Embryonic facial prominence (tissue), 1 donor: Measurements from ENCODE around the gene BAIAP2.

Source experiments
- DNase-seq: peaks from one replicate; pipeline ENCODE4 v3.0.0-alpha.2; 2016; ENCODE audit errors: extremely low spot score

The BAIAP2 gene

DNA sequence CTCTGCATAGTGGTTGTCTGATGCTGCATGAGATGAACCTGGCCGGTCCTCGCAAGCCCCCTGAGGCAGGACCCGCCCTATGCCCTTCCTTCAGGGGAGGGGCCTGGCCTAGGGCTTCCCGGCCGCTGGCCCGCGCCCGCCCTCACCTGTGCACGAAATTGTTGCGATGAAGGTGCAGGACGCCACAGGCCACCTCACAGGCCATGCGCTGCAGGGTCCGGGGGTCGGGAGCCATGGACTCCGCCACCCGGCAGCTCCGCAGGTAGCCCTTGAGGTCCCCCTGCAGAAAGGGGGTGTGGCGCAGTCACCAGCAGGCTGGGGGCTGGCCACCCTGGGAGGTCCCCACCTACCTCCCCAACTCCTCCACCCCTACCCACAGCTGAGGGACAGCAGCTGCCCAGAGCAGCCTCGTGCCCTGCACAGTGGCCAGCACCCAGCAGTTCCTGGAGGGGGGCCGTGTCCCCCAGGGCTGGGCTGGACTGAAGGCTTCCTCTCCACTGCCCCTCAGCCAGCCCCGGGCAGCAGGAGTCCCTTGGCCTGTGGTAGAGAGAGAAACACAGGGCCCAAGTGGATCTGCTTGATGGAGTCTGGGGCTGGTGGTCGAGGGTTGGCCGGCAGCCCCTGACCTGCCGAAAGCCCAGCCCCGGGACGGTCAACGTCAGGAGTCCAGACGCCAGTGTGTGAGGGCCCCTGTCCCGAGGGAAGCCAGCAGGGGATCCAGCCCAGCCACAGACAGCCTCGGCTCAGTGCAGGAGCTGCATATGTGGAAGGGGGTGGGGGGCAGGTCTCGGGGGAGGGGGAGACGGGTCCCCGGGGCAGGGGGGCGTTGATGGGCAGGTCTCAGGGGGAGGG, 91.6 kb downstream of the BAIAP2 start:
- no peak for DNase-seq

DNA sequence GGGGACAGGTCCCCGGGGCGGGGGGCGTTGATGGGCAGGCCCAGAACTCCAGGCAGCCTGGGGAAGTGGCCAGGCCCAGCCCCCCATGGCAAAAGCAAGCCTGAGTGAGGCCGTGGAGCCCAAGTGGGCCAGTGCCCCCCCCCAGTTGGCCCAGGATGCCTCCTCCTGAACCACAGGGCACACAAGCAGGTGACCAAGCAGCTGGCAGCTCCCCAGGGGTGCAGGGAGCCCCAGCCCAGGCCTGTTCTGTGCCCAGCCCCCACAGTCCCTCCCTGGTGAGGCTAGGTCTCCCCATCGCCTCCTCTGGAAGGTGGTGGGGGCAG, 92.1 kb downstream of the BAIAP2 start:
- no peak for DNase-seq

DNA sequence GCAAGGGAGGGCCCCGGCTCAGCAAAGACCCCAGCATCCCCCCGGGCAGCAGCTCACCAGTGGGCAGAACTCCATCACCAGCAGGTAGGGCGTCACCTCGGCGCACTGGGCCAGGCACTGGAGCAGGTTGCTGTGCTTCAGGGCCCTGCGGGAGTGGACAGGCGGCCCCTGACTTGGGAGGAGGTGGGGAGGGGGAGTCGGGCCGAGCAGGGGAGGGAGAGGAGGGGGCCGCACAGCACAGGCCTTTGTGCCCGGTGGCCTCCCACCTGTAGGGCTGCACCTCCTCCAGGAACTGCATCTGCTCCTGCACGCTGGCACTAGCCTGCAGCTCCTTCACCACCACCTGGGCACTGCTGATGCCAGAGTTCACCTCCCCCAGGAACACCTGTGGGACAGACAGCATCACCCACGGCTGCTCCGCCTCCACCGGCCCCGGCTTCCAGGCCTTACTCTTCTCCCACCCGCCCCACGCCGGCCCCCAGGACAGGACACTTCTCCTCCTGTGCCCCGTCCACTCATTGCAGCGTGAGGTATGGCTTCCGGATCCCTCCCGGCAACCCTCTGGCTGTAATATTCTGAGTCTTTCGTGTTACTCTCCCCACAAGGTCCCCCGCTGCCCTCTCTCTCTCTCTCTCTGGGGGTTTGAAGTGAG, 92.7 kb downstream of the BAIAP2 start:
- no peak for DNase-seq

DNA sequence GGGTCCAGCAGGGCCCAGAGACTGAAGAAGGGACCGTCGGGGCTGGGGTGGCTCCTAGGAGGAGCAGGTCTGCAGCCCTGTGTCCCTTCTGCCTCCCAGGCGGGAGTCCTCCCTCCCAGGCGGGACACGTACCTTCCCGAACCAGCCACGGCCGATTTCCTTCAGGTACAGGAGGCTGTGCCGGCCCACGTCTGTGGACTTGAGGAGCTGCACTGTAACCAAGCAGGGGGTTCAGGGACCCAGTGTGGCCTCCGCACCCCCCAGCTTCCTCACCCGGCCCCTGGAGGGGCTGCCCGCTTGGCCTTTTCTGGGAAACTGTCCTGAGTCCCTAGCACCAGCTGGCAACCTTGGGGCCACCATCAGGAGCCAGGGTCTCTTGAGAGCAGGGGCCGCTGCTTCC, 93.4 kb downstream of the BAIAP2 start:
- DNase-seq: no peak

DNA sequence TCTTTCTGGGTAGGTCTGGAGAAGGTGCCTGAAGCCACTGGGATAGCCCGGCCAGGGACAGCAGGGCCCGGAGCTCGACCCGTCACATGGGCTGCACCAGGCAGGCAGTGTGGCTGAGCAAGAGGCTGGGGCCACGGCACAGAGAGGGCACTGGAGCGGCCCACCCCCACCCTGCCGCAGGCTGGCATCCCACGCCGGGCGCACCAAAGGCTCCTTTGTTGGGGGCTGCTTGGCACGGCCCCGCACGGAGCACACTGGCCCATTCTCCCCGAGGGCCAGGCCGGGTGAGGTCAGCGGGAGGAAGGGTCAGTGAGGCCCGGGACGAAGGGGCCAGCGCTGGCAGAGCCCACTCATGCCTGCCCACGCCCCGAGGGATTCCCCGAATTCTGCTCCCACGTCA, 93.8 kb downstream of the BAIAP2 start:
- DNase-seq: no peak

DNA sequence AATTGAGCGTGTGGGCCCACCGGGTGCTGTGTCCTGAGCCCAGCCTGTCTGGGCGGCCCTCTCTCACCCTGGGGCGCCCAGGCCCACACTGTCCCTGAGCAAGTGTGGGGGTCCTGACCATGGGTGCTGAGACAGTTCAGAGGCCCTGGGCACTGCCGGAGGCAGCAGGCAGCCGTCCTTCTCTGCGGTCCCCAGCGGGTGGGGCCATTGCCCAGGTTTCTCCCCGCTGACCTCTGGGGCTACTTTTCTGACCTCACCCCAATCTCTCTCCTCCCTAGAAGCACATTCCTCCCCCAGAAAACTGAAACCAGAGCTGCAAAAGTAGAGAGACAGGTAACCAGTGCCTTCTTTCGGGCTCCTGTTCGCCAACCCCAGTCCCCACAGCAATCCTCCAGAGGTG, 94.3 kb downstream of the BAIAP2 start:
- no peak for DNase-seq

DNA sequence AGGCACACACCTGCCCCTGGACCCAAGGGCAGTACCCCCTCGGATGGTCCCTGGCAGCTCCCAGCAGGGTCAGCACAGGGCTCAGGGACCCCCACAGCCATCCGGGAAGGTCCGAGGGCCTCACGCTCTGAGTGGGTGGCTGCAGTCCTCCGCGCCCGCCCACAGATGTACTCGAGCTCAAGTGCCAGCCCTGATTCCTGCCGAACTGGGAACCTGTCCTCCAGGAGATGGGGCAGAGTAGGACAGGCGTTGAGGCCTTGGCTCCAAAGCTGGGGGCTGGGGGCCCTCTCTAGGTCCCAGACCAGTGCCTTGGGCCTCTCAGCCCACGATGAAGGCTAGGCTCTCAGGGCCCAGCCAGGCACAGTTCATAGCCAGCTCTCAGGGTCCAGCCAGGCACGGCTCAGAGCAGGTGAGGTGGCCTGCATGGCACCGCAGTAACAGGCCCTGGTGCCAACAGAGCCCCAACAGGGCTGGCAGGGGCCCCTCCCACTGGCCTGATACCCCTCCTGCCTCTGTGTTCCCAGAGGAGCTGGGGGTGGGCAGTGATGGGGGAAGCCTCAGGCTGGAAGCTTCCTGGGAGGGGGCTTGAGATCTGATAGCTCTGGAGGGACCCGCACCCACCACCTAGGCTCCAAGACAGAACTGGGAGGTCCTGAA, 94.9 kb downstream of the BAIAP2 start:
- DNase-seq: no peak

DNA sequence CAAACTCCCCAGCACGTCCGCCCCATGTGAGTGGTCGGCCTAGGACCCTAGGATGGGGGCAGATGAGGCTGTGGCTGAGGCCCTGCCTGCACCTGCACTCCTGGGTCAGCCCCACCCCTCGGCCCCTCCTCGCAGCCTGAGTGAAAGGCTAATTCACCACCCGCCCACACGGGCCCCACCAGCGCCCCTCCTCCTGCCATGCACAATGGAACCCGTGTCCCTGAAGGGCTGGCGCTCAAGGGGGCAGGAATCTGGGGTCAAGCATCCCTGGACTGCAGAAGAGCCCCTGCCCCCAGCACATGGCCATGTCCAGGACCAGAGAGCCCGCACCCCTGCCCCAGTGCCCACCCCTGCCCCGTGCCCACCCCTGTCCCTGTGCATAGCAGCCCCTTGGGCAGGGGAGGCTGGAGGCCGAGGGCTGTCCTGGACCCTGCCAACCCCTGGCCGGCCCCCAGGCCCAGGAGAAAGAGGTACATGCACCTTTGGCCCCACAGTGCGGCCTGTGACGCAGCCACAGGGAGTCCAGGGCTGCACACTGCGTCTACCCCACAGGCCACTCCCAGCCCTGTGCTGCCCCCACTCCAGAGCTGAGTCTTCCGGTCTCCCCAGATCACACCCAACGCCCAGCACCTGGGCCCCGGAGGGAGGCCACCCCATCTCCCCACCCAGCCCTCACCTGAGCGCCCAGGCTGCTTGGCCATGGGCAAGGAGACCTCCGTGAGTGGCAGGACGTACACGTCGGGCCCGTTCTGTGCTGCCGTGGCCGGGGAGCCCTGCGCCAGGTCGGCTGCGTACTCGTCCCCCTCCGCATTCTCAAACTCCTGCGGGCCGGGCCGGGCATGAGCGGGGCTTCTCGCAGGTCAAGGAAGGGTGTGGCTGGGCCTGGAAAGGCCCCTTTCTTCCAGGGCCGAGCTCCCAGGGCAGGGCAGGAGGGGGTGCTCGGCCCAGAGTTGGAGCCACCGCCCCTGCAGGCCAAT, 95.7 kb downstream of the BAIAP2 start:
- DNase-seq: no peak

DNA sequence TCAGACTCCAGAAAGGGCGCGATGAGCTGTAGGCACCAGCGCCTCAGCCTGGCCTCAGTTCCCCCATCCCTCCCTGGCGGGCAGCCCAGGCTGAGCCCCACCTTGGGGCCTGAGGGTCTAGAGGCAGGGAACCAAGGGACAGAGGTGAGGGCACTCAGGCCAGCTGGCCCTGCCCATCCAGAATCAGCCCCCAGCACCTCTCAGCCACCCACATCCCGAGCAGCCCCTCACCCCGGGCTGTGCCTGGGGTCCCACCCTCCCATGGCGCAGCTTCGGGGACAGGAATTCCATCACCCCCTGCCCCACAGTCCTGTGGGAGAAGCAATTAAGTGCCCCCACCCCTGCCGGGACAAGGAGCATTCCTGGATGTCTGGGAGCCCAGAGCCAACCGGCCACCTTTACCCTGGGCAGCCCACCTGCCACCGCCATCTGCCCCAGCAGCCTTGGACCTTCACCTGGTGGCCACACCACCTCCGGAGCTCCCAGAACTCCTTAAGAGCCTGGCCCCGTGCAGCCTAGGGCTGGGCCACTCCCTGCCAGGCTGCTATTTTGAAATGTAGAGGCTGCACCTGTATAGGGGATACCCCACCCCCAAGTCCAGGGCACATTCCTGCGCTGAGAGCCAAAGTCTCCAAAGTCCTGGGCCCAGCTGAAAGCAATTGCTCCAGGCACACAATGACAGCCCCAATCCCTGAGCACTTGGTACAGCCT, 96.7 kb downstream of the BAIAP2 start:
- DNase-seq: no peak

DNA sequence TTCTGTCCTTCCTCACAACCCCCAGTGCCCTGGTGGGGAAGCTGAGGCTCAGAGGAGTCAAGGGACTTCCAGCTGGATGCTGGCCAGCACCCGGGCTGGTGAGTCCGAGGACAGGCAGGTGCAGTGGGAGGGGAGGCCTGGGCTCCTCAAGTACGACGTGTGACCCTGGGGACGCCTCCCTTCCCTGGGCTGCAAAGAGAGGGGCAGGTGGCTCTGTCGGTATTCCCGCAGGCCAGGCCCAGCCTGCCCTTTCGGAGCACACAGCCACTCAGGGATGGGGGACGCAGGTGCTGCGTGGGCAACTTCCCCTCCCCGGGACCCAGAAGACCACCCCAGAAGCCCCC, 97.2 kb downstream of the BAIAP2 start:
- no peak for DNase-seq

DNA sequence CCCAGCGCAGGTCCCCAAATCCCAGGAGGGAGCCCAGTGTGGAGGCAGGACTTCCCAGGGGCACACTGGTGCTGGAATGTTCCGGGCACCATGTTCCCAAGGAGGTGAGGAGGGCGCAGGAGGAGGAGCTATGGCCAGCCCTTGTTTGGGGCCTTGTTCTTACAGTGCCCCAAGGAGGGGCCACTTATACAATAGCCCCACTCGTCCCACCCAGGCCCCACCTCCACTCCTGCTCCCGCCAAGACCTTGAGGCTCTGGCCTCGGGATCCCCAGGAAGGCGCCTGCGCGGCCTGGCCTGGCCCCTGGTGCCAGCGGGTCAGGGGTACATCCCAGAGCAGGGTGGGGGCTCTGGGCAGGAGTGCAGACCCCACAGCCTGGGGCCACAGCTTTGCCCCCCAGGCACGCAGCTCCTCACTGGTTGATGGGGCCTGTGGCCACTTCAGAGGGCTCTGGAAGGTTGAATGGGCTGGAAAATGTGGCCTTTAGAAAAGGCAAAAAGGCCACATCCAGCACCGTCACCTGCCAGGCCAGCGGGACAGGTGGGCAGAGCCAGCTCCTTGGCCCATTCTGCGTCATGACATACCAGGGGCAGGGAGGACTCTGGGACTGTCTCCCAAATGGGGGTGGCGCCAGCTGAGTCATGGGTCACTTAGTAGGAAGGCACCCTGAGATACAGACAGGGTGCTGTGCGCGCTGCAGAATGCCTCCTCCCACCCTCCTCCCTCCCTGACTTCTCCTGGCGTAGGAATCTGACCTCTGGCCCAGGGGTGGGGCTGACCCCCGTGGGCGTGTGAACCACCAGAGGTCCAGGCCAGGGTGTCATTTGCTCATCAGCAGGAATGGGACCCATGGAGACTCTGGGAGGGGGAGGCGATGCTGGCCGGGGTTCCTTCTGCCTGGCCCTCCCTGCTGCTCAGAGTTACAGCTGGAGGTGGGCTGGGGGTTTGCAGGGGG, 98.1 kb downstream of the BAIAP2 start:
- no peak for DNase-seq

DNA sequence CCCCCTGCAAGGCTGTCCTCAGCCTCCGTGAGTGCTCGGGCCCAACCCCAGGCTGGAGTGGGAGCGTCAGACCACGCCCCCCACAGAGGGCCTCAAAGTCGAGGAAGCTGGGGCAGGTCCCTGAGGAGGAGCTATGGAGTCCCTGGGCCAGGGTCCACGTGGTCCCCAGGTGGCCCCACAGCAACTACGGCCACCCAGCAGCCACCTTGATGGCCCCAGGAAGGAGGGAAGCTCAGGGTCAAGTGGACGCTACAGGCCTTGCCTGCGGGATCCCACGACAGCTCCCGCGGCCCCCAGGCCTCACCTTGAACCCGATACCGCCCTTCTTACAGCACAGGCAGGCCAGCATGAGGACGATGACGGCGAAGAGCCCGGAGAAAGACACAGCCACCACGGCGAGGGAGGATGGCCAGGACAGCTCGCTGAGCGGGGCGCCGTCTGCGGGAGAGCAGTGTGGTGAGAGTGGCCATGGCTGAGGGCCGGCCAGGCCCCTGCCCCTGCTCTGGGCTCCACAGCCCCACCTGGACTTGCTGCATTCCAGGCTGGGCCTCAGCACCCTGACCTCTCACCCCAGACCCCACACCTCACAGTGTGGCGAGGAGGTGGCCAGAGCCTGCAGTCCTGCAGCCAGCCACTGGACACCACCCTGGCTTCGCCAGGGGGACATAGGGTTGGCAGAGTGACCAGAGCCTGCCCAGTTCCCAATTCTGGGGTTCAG, 99.3 kb downstream of the BAIAP2 start:
- DNase-seq: no peak

DNA sequence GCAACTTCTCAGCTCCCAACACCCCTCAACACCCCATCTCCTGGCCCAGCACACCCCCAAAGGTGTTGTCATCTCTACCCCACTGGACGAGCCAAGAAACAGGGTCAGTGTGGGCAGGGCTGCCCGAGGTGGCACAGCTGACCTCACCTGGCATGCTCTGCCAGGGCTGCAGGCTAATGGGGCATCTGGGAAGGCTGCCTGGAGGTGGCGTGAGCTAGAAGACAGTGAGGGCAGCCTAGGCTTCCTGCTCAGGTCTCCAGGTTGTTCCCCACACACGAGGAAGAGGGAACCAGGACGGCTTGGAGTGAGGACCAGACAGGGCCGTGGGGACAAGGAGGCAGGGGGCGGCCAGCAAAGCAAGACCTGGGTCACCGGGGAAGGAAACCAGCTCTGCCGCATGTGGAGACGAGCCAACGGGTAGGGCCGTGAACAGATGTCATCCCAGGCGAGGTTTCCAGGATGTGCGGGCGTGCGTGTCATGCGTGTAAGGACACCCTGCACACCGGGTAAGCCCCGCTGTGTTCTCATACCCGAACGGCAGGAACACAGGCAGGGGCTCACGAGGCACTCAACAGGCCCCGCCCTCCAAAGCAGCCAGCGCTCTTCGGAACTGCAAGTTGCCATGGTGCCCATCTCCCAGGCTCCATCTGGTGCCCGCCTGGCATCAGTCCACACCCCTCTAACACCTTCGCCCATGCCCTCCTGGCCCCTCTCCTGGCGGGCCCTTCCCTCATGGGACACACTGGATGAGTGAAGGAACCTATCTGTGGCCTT, 100.7 kb downstream of the BAIAP2 start:
- no peak for DNase-seq

DNA sequence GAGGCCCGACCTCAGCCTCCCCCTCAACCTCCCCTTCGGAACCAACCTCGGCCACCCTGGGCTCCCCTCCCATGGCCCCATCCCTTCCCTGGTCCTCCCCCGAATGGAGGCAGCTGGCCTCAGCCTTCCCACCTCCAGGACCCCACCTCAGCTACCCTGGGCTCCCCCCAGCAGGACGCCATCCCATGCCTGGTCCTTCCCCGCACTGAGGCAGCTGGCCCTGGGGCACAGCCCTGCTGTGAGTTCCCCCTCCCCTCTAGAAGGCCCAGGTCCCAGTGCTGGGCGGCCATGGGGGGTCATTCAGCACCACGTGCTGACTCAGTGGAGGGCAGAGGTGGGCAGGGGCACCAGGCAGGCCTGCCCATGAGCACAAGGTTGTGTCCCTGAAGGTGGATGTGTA, 101.4 kb downstream of the BAIAP2 start:
- no peak for DNase-seq

DNA sequence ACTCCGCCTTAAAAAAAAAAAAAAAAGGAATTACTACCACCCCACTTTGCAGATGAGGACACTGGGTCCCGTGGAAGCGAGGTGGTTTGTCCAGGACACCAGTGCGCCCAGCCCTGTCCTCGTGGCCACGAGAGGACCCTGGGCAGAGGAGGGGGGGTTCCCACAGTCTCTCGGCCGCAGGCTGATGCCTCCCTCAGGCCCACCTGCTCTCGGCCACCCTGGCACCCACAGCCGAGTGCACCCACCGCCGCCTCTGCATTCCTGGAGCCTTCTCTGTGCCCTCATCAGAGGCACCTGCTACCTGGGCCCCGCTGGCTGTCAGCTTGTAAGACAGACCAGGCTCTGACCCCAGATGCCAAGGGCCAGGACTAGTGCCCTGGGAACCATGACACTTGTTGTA, 102.3 kb downstream of the BAIAP2 start:
- no peak for DNase-seq

DNA sequence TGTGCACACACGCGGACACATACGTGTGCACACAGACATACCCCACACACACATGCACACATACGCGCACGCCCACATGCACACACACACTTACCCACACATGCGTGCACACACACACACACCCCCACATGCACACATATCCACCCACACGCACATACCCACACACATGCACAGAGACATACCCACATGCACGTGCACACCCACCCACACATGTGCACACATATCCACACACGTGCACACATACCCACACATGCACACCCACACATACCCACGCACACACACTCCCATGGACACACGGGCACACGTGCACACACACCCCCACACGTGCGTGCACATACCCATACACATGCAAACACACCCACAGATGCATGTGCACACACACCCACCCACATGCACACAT, 103.1 kb downstream of the BAIAP2 start:
- DNase-seq: no peak

DNA sequence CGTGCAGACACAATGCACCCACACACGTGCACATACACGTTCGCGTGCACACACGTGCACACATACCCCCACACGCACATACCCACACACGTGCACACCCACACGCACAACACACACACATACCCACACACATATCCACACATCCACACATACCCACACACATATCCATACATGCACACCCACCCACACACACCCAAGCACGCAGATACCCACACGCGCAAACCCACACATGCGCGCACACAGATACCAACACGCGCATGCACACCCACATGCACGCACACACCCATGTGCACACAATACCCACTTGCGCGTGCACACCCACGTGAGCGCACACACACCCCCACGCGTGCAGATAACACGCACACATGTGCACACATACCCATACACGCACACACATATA, 103.5 kb downstream of the BAIAP2 start:
- DNase-seq: no peak

DNA sequence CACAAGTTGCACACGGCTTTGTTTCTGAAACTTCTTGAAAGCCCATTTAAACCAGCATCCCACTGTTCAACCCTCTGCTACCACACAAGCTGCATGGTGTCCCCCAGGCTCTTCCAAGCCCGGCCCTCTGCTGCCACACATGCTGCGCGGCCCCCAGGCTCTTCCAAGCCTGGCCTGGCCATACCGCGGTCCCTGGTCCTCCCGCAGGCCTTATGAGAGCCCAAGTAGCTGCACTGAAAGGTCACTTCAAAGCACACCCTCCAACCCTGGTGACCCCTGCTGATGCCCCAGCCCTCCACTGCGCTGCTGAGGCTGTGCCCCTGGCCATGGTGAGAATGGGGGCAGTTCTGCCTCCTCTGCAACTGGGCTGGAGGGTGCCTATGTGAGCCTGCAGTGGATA, 104.5 kb downstream of the BAIAP2 start:
- no peak for DNase-seq

DNA sequence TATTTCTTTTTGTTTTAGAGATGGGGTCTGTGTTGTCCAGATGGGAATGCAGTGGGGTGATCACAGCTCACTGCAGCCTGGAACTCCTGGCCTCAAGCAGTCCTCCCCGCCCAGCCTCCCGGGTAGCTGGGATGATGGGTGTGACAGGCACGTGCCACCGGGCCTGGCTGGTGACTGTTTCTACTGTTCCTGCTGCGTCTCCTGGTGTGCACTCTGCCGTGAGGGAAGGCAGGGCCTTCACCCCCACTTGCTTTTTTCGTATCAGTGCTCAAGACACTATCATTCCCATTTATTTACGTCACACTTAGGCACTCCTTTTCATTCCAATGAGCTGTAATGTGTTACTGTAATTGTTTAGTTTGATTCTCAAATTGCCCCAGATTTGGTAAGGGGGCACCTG, 105.1 kb downstream of the BAIAP2 start:
- DNase-seq: no peak
